Lung (tissue), 12 donors: ENCODE results near the gene ATP13A5. TPM values are rescaled to one million over a fixed set of nuclear protein-coding genes. Genes with fewer than 3 reads are reported as not detected.

Experiments
- ATAC-seq: fragments of 200-7000 bp; cut with Tn5 transposase; one replicate; pipeline ENCODE4 v1.9.1; 2020; ENCODE audit warnings: moderate number of reproducible peaks; ENCODE audit not compliant: insufficient read depth, low FRiP score
- DNase-seq, 3 donors: peaks; one replicate each; pipeline ENCODE4 v3.0.0-alpha.2; 2013 to 2017
- H3K27ac ChIP-seq, 2 donors: one replicate each; pipeline ENCODE4 v1.5.1; 2013; ENCODE audit warnings: mild to moderate bottlenecking in 2 of 2, moderate library complexity in 2 of 2, control low read depth in 1 of 2, inconsistent platforms in 1 of 2, low read depth in 1 of 2, low read length in 1 of 2
- H3K27me3 ChIP-seq, 3 donors: one replicate each; pipeline ENCODE4 v1.5.1; 2013; ENCODE audit warnings: low read length in 2 of 3; ENCODE audit not compliant: control insufficient read depth in 3 of 3, insufficient read depth in 3 of 3
- H3K36me3 ChIP-seq, 4 donors: one replicate each; pipeline ENCODE4 v1.5.1; 2013; ENCODE audit warnings: low read length in 4 of 4, mild to moderate bottlenecking in 1 of 4, moderate library complexity in 1 of 4; ENCODE audit not compliant: control insufficient read depth in 4 of 4, insufficient read depth in 4 of 4
- H3K4me1 ChIP-seq, 5 donors: one replicate each; pipeline ENCODE4 v1.5.1; 2013; ENCODE audit warnings: low read length in 5 of 5, mild to moderate bottlenecking in 2 of 5, moderate library complexity in 1 of 5; ENCODE audit not compliant: control insufficient read depth in 5 of 5, insufficient read depth in 5 of 5
- H3K4me3 ChIP-seq: one replicate; pipeline ENCODE4 v1.5.1; 2013; ENCODE audit warnings: mild to moderate bottlenecking, control low read depth, moderate library complexity
- H3K9ac ChIP-seq, 2 donors: one replicate each; pipeline ENCODE4 v1.5.1; 2013; ENCODE audit warnings: low read length in 2 of 2, control low read depth in 1 of 2; ENCODE audit not compliant: insufficient read depth in 1 of 2
- H3K9me3 ChIP-seq, 4 donors: one replicate each; pipeline ENCODE4 v1.5.1; 2013; ENCODE audit warnings: low read length in 3 of 4, mild to moderate bottlenecking in 1 of 4, moderate library complexity in 1 of 4; ENCODE audit not compliant: control insufficient read depth in 4 of 4, insufficient read depth in 3 of 4
- WGBS, 2 donors: extraction: QIAGEN DNeasy Blood & Tissue Kit; methylation state at CpG; one replicate each; pipeline ENCODE4 v1.1.7; 2013; 5-methylcytosine and 5-hydroxymethylcytosine counted together
- polyA plus RNA-seq, 2 donors: library from polyadenylated mRNA; stranded (reverse); fragments of 200-250 nt; gene quantifications; one replicate each; pipeline ENCODE4 v1.2.1, GENCODE V29; 2013
- total RNA-seq, 2 donors: library from RNA; depleted of rRNA in 1 of 2; stranded (reverse); fragments of >200 nt in 1 of 2; gene quantifications; one replicate each; pipeline ENCODE4 v1.2.1, GENCODE V29; 2014 to 2021
- TF ChIP-seq, protein P1 (sequence below): IDR thresholded peaks from 2 replicates; pipeline ENCODE4 v1.5.1; 2012; ENCODE audit warnings: mild to moderate bottlenecking; ENCODE audit errors: control extremely low read depth, extremely low read depth
- donor health status: control.
- donor health status: control.
- donor health status: Bipolar disorder and iron deficiency.
- donor health status: healthy.
- donor health status: DM: yes; HTN: yes; CAD: no.

ATP13A5 gene
- total and polyA plus RNA-seq, 4 donors: 0.34 to 1.2 (median 1.1) TPM

DNA sequence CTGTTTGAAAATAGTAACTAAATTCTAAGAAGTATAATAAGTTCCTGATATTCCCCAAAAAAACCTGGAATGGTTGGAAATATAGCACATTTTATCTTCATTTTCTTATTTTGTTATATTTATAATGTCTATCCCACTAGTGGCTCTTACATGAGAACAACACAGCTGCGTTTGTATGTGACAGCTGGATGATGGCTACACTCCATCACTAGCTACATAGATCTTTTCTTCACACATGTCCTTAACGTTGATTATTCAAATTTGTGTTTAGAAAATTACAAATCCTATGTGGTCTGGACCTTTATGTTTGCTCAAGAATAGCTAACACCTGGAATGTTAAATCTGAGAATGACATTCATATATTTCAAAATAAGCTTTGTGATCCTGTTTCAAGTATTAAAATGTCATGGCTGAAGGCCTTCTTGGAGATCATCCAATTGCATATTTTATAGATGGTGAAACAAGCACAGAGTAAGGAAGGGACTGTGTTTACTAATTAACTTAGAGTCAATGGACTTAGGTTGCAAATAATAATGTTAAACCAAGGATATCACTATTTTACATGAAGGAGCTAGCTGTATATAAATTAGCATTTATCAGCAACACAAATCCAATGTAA lies 60.8 kb downstream of the ATP13A5 start:
- no peak for DNase-seq
- ATAC-seq: no peak
- no peak overlapping the region for H3K27ac ChIP-seq
- H3K4me1 ChIP-seq: no peaks in the 10 kb centered on the region
- 74 to 76% methylated on average over 2 of the region's 2 CpGs for WGBS, 2 donors
- H3K27me3 ChIP-seq: no peaks in the 10 kb centered on the region
- no peak overlapping the region for H3K9ac ChIP-seq
- H3K9me3 ChIP-seq: no peaks in the 10 kb centered on the region
- no peak overlapping the region for H3K4me3 ChIP-seq
- no peaks in the 10 kb centered on the region for H3K36me3 ChIP-seq
- TF ChIP-seq, protein P1, sequence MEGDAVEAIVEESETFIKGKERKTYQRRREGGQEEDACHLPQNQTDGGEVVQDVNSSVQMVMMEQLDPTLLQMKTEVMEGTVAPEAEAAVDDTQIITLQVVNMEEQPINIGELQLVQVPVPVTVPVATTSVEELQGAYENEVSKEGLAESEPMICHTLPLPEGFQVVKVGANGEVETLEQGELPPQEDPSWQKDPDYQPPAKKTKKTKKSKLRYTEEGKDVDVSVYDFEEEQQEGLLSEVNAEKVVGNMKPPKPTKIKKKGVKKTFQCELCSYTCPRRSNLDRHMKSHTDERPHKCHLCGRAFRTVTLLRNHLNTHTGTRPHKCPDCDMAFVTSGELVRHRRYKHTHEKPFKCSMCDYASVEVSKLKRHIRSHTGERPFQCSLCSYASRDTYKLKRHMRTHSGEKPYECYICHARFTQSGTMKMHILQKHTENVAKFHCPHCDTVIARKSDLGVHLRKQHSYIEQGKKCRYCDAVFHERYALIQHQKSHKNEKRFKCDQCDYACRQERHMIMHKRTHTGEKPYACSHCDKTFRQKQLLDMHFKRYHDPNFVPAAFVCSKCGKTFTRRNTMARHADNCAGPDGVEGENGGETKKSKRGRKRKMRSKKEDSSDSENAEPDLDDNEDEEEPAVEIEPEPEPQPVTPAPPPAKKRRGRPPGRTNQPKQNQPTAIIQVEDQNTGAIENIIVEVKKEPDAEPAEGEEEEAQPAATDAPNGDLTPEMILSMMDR: no peak

DNA sequence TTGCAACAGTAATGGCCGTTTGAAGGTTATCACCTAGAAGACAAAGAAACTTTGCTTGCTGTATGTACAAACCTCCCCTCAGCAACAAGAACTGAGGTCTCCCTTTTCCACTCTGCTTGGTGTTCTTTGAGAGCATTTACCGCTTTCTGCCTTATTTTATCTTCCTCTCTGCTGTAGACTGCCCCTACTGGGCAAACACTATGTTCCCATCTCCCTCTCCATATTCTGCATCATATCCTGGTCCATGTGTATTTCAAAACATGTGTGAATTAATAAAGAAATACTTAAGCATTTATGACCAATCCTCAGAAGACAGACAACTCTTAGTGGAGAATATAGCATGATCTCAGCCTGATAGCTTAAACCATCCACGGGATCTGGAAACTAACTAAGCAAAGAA lies 64.4 kb downstream of the ATP13A5 start:
- ATAC-seq (no peak), DNase-seq (no peak)
- Histone ChIP-seq H3K36me3 (no peaks in the 10 kb centered on the region), H3K27me3 (no peaks in the 10 kb centered on the region), H3K9ac (no peak overlapping the region), H3K4me1 (peaks cover 0 to 4% (median 0%) of the 10 kb centered on the region in 5 donors), H3K9me3 (no peaks in the 10 kb centered on the region), H3K4me3 (no peak overlapping the region), H3K27ac (no peak overlapping the region)
- TF ChIP-seq, protein P1: no peak
- 83 to 90% methylated on average over 3 of the region's 3 CpGs for WGBS, 2 donors

GRCh38 chr3:193313061-193313958 lies 65.2 kb downstream of the ATP13A5 start:
- Histone ChIP-seq H3K9ac (no peak overlapping the region), H3K9me3 (no peaks in the 10 kb centered on the region), H3K4me1 (peaks cover 0 to 4% (median 0%) of the 10 kb centered on the region in 5 donors), H3K36me3 (no peaks in the 10 kb centered on the region), H3K4me3 (no peak overlapping the region), H3K27ac (no peak overlapping the region), H3K27me3 (no peaks in the 10 kb centered on the region)
- 90% methylated on average over 3 of the region's 3 CpGs for WGBS, 2 donors
- no peak for ATAC-seq
- DNase-seq: no peak
- TF ChIP-seq, protein P1: no peak
